Right atrium auricular region (tissue), 2 donors: ENCODE results near the gene KDELR1. TPM values are rescaled to one million over a fixed set of nuclear protein-coding genes. Genes with fewer than 3 reads are reported as not detected.
A peak's percentile ranks its signal among the peaks of the same experiment; 100 is the strongest.

ENCODE experiments used
- DNase-seq: peaks from one replicate; pipeline ENCODE4 v3.0.0-alpha.2; 2019; ENCODE audit warnings: low spot score
- H3K27ac ChIP-seq, 2 donors: fragments of 200-600 bp; sonication (generic); 1 replicate in 1 of 2; 2 replicates in 1 of 2; pipeline ENCODE4 v1.5.1; 2016 to 2019
- H3K27me3 ChIP-seq, 2 donors: fragments of 200-600 bp; sonication (generic); one replicate each; pipeline versions ENCODE4 v1.5.1 to v1.6.0; 2017 to 2019
- H3K36me3 ChIP-seq: fragments of 200-600 bp; sonication (generic); one replicate; pipeline ENCODE4 v1.5.1; 2016
- H3K4me1 ChIP-seq, 2 donors: fragments of 200-600 bp; sonication (generic); one replicate each; pipeline versions ENCODE4 v1.5.1 to v1.6.0; 2017 to 2019
- H3K4me3 ChIP-seq, 2 donors: fragments of 200-600 bp; sonication (generic); 1 replicate in 1 of 2; 2 replicates in 1 of 2; pipeline ENCODE4 v1.5.1; 2017 to 2019; ENCODE audit warnings: mild to moderate bottlenecking in 1 of 2, moderate library complexity in 1 of 2
- H3K9me3 ChIP-seq, 2 donors: fragments of 200-600 bp; sonication (generic); one replicate each; pipeline ENCODE4 v1.5.1; 2019
- total RNA-seq, 2 donors: library from RNA; depleted of rRNA; stranded (reverse); fragments of >200 nt; gene quantifications; one replicate each; pipeline ENCODE4 v1.1.0, GENCODE V29; 2016
- TF ChIP-seq, protein P1 (sequence below), 2 donors: fragments of 200-600 bp; sonication (generic); IDR thresholded peaks; one replicate each; pipeline ENCODE4 v1.5.1; 2019; ENCODE audit warnings: antibody characterized with exemption in 2 of 2

The KDELR1 gene
- total RNA-seq, result 10 to 100 TPM; 74.1 to 82.0 TPM

DNA sequence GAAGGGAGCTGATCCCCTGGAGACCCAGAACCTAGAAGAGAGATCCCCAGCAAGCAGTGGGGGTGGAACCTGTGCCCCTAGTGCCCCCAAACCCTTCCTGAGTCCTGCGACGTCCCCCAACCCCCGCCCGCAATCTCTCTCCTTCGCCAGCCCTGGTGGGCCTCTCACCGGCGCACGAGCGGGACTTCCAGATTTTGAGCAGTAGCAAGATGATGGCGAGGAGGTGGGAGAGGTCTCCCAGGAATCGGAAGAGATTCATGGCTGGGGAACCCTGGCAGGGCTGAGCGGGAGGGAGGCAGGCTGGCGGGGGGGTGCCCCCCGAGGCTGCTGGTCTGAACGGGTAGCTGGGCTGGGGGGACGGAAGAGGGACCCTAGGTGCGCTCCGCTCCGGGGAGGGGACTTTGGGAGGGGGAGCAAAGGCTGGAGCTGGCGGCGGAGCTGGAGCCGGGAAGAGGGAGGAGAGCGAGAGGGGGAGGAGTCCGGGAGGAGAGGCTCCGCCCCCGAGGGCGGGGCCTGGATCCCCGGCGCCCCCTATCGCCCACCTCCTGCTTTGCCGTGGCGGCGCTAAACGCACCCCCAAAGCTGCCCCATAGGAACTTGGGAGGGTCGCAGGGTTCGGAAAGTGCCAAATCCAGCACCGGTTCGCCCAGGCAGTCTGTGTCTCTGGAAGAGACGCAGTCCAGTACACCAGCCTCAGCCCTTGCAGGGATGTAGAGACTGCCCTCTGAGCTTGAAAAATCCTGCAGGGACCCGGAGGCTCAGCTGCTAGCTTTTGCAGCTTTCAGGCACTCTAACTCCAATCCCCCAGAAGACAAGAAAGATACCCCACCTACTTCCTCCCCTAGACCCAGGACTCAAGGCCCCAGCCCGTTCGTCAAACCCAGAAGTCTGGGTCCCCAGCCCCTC lies at the start of gene KDELR1:
TSS of gene KDELR1 (minus strand) at position 452 of the 906 bp plus-strand sequence. CDS start at position 259, 193 bp downstream.
- H3K4me1 ChIP-seq, result peaks cover 0 to 35% of the 10 kb centered on the region in 2 donors
- DNase-seq, result peak; percentile 77
- TF ChIP-seq, protein P1, sequence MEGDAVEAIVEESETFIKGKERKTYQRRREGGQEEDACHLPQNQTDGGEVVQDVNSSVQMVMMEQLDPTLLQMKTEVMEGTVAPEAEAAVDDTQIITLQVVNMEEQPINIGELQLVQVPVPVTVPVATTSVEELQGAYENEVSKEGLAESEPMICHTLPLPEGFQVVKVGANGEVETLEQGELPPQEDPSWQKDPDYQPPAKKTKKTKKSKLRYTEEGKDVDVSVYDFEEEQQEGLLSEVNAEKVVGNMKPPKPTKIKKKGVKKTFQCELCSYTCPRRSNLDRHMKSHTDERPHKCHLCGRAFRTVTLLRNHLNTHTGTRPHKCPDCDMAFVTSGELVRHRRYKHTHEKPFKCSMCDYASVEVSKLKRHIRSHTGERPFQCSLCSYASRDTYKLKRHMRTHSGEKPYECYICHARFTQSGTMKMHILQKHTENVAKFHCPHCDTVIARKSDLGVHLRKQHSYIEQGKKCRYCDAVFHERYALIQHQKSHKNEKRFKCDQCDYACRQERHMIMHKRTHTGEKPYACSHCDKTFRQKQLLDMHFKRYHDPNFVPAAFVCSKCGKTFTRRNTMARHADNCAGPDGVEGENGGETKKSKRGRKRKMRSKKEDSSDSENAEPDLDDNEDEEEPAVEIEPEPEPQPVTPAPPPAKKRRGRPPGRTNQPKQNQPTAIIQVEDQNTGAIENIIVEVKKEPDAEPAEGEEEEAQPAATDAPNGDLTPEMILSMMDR (IDR thresholded peaks at IDR 0.05), result peak; percentile 91 to 94

DNA sequence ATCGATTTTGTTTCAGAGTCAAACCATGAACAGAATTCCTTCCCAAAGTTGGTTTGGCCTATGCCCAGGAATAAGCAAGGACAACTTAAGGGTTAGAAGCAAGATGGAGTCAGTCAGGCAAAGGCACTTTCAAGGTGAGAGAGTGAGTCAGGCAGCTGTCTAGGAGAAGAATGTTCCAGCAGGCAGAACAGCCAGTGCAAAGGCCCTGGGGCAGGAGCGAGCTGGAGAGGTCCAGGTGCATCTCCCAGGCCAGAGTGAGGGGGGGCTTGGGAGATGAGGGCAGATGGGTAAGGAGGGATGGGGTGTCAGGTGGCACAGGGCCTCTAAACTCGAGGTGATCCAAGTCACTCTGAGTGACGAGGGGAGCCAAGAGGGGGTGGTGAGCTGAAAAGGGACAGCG lies 45.2 kb upstream of the KDELR1 start:
- DNase-seq, result no peak
- no peaks in the 10 kb centered on the region for H3K9me3 ChIP-seq
- no peaks in the 10 kb centered on the region for H3K4me1 ChIP-seq
- no peaks in the 10 kb centered on the region for H3K27me3 ChIP-seq
- no peak overlapping the region for H3K27ac ChIP-seq
- no peaks in the 10 kb centered on the region for H3K36me3 ChIP-seq
- TF ChIP-seq, protein P1 (IDR thresholded peaks at IDR 0.05), result no peak
- H3K4me3 ChIP-seq, result no peak overlapping the region

More for the DNA sequence above, at the start of gene KDELR1:
- Histone ChIP-seq H3K27ac (peak within 1 kb of the TSS; percentile 96), H3K27me3 (peaks cover 17 to 25% of the 10 kb centered on the region in 2 donors), H3K36me3 (peaks cover 29% of the 10 kb centered on the region), H3K4me3 (peak within 1 kb of the TSS; percentile 91), H3K9me3 (no peaks in the 10 kb centered on the region)

DNA sequence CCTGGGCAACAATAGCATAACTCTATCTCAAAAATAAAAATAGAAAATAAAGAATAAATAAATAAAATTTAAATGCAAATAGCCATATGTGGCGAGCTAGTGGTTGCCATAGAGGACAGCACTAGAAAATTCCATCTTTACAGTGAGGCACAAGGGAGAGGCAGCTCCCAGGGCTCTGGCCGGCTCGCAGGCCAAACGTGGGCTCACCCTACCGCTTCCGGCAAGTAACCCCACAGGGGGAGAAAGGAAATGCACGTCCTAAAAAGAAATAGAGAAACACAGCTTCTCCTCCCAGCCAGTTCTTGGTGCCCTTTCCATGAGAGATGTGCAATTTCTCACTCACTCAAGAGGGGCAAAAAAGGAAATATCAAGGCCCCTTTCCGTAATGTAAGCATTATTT lies 42.0 kb upstream of the KDELR1 start:
- no peaks in the 10 kb centered on the region for H3K4me1 ChIP-seq
- H3K4me3 ChIP-seq, result no peak overlapping the region
- H3K36me3 ChIP-seq, result no peaks in the 10 kb centered on the region
- no peak overlapping the region for H3K27ac ChIP-seq
- H3K27me3 ChIP-seq, result no peaks in the 10 kb centered on the region
- no peak for DNase-seq
- no peaks in the 10 kb centered on the region for H3K9me3 ChIP-seq
- TF ChIP-seq, protein P1 (IDR thresholded peaks at IDR 0.05), result no peak

DNA sequence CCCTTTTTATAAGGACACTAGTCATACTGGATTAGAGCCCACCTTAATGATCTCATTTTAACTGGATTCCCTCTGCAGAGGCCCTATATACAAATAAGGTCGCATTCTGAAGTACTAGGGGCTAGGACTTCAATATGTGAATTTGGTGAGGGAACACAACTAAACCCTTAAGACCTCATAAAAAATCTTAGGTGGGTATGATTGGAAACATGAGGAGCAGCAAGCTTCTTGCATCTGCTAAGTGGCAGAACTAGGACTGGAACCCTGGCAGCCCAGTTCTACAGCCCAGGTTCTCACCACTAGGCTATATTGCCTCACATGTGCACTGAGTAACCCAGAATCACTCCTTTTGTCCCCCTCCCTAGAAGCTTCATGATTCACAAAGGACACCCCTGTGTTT lies 37.3 kb upstream of the KDELR1 start:
- H3K4me3 ChIP-seq, result no peak overlapping the region
- H3K36me3 ChIP-seq, result no peaks in the 10 kb centered on the region
- H3K9me3 ChIP-seq, result no peaks in the 10 kb centered on the region
- no peak for DNase-seq
- no peaks in the 10 kb centered on the region for H3K4me1 ChIP-seq
- TF ChIP-seq, protein P1 (IDR thresholded peaks at IDR 0.05), result no peak
- H3K27ac ChIP-seq, result no peak overlapping the region
- no peaks in the 10 kb centered on the region for H3K27me3 ChIP-seq

DNA sequence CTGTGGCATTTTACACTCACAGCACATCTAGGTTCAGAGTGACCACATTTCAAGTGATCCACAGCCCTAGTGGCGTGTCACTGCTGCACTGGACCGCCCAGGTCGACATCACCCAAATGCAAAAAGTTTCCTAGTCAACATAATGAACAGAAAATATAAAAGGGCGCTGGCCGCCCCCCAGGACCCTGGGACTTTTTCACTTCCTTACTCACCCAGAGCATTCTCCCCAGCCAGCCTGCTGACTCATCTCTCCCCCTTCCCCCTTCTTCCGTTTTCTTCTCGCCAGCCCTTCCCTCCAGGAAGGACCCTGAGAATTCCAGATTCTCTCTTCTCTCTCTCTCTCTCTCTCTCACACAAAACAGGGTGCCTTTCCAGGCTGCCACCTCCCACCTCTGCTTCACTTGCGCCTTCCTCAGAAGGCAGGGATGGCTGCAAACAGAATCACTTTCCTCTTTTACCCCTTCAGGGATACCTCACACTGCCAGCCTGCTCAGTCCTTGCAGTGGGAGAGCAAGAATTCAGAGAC lies 33.4 kb upstream of the KDELR1 start:
- Histone ChIP-seq H3K9me3 (no peaks in the 10 kb centered on the region), H3K4me1 (no peaks in the 10 kb centered on the region), H3K27ac (no peak overlapping the region), H3K4me3 (no peak overlapping the region), H3K36me3 (no peaks in the 10 kb centered on the region), H3K27me3 (no peaks in the 10 kb centered on the region)
- no peak for DNase-seq
- TF ChIP-seq, protein P1 (IDR thresholded peaks at IDR 0.05), result no peak
